ENCODE measurements around the gene CHST3.
"Not testable (repeated sequence)": the region's sequence is repeated elsewhere in the genome, so short reads cannot be mapped to it uniquely, and the experiment has no call there.

Gene CHST3, protein sequence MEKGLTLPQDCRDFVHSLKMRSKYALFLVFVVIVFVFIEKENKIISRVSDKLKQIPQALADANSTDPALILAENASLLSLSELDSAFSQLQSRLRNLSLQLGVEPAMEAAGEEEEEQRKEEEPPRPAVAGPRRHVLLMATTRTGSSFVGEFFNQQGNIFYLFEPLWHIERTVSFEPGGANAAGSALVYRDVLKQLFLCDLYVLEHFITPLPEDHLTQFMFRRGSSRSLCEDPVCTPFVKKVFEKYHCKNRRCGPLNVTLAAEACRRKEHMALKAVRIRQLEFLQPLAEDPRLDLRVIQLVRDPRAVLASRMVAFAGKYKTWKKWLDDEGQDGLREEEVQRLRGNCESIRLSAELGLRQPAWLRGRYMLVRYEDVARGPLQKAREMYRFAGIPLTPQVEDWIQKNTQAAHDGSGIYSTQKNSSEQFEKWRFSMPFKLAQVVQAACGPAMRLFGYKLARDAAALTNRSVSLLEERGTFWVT

DNA sequence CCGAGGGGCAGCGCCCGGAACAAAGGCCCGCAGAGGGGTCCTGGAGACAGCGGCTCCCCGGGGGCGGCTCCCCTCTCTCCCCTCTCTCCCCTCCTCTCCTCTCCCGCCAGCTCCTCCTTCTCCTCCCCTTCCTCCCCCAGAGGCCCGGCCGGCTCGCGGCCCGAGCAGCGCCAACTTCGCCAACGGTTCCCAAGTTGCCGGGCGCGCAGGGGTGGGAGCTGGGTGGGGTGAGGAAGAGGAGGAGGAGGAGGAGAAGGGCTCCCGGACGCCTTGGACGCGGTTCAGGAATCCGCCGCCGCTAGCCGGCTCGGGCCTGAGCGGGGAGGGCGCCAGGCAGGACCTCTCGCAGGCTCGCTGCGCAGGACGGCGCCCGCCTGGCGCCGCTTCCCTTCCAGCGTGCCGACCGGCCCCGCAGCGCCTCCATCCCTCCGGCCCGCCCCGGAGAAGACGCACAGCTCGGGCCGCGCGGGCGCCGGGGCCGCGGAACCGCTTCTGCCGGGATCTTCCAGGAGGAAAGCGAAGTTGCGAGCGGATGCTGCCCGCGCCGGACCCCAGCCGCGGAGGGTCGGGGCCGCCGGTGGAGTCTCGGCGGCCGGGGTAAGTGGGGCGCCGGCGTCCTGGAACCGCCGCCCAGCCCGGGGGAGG is at the start of gene CHST3:
CHST3 (plus strand) TSS at position 298 of the 645 bp plus-strand sequence. CDS start 41,448 bp downstream, outside the sequence.
- TF ChIP-seq, protein P1, sequence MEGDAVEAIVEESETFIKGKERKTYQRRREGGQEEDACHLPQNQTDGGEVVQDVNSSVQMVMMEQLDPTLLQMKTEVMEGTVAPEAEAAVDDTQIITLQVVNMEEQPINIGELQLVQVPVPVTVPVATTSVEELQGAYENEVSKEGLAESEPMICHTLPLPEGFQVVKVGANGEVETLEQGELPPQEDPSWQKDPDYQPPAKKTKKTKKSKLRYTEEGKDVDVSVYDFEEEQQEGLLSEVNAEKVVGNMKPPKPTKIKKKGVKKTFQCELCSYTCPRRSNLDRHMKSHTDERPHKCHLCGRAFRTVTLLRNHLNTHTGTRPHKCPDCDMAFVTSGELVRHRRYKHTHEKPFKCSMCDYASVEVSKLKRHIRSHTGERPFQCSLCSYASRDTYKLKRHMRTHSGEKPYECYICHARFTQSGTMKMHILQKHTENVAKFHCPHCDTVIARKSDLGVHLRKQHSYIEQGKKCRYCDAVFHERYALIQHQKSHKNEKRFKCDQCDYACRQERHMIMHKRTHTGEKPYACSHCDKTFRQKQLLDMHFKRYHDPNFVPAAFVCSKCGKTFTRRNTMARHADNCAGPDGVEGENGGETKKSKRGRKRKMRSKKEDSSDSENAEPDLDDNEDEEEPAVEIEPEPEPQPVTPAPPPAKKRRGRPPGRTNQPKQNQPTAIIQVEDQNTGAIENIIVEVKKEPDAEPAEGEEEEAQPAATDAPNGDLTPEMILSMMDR (IDR thresholded peaks at IDR 0.05; ENCODE audit: low read depth, low read length): no peak
- peak within 1 kb of the TSS; percentile 81 for H3K4me3 ChIP-seq (ENCODE audit: low read depth, low read length)

DNA sequence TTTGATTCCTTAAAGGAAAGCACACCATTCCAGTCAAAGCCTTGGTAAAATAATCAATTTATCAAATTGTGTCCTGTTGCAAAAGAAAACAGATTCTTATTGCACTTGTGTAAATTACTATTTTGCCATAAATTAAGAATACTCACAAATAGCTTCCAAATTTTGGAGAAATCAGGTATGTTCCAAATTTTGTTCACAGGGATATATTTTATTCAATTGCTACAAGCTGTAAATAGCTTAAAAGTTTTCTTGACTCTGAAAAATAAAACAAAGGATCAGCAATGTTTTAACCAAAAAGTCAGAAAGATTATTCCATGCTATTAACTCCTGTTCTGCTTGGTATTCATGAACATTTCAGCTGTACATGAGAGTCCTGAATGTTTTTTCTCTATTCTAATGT is 47.4 kb upstream of the CHST3 start:
- TF ChIP-seq, protein P1 (IDR thresholded peaks at IDR 0.05; ENCODE audit: low read depth, low read length): no peak
- no peak overlapping the region for H3K4me3 ChIP-seq (ENCODE audit: low read depth, low read length)

DNA sequence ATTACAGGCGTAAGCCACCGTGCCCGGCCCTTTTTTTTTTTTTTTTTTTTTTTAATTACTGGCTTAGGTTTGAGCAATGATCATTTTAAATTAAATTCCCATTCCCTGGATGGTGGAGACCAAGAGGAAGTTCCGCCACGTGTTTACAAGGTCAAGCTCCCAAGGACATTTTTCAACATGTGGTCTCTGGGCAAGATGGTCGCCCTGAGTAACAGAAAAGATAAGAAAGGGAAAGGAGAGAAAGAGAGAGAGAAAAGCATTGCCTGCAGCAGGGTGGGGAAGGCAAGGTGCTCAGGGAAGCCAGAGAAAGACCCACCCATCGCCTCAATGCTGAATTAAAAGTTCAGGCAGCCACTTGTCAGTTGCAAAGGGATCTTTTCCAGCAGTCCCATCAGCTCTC is 45.2 kb upstream of the CHST3 start:
- TF ChIP-seq, protein P1 (IDR thresholded peaks at IDR 0.05; ENCODE audit: low read depth, low read length): no peak
- no peak overlapping the region for H3K4me3 ChIP-seq (ENCODE audit: low read depth, low read length)

DNA sequence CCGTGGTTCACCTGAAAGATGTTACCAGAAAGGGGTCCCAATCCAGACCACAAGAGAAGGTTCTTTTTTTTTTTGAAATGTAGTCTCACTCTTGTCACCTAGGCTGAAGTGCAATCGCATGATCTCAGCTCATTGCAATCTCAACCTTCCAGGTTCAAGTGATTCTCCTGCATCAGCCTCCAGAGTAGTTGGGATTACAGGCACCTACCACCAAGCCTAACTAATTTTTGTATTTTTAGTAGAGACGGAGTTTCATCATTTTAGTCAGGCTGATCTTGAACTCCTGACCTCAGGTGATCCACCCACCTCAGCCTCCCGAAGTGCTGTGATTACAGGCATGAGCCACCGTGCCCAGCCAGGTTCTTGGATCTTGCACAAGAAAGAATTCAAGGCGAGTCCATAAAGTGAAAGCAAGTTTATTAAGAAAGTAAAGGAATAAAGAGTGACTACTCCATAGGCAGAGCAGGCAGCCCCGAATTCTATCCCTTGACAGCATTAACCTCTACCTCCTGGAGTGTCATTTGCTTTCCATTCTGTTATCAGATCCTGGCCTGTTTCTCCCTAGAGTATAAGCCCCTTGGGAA is 44.1 kb upstream of the CHST3 start:
- not testable (repeated sequence) for H3K4me3 ChIP-seq (ENCODE audit: low read depth, low read length)

DNA sequence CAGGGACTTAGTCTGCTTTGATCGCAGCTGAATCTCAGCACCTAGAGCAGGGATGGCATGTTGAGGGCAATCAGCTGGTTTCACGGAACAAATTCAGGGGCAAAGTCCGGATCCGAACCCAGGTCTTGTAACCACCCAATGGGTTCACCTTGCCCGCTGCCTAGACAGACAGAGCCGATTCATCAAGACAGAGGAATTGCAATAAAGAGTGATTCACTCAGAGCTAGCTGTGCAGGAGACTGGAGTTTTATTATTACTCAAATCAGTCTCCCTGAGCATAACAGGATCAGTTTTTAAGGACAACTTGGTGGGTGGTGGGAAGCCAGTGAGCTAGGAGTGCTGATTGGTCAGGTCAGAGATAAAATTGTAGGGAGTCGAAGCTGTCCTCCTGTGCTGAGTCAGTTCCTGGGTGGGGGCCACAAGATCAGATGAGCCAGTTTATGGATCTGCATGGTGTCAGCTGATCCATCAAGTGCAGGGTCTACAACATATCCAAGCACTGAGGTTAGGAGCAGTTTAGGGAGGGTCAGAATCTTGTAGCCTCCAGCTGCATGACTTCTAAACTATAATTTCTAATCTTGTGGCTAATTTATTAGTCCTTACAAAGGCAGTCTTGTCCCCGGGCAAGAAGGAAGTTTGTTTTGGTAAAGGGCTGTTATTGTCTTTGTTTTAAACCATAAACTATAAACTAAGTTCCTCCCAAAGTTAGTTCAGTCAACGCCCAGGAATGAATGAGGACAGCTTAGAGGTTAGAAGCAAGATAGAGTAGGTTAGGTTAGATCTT is 43.5 kb upstream of the CHST3 start:
- TF ChIP-seq, protein P1 (IDR thresholded peaks at IDR 0.05; ENCODE audit: low read depth, low read length): no peak
- H3K4me3 ChIP-seq (ENCODE audit: low read depth, low read length): no peak overlapping the region

DNA sequence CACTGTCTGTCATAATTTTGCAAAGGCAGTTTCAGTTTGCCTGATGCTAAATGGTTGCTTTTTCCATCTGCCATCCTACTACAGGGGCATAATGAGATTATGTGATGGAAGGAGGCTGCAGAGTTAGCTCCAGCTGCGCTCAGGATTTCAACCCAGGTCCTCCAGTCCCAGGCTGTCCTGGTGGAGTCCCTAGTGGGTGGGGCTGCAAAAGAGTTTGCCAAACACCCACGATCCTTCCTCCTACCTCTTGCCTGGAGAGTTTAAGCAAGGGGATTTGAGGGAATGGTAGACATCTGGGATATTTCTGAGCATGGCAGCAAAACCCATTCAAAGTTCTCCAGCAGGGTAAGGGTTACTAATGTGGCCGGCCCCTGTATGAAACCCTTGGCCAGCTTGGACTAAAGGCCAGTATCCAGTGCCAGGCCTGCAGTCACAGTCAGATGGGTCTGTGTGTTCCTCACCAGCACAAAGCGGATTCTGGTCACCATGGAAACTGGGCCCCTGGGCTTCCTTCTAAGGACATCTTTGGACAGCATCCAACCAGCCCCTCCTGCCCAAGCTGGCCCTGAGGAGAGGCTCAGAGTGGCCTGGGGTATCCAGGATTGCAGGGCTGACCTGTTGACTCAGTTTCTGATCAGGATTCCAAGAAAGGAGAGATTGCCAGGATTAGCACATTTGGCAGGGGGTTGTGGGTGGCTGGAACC is 42.7 kb upstream of the CHST3 start:
- H3K4me3 ChIP-seq (ENCODE audit: low read depth, low read length): no peak overlapping the region
- TF ChIP-seq, protein P1 (IDR thresholded peaks at IDR 0.05; ENCODE audit: low read depth, low read length): no peak

Data from WI38 (cell line).